GM12875 (cell line): ENCODE results near the gene MTG2.

Experiments used
- H3K4me3 ChIP-seq: one replicate; pipeline ENCODE4 v1.5.1; 2011; ENCODE audit warnings: low read depth, low read length, control low read depth
- TF ChIP-seq, protein P1 (sequence below): IDR thresholded peaks from 2 replicates; pipeline ENCODE4 v1.5.1; 2011; ENCODE audit warnings: low read depth, mild to moderate bottlenecking, control low read depth, inconsistent platforms, low read length, moderate library complexity, borderline replicate concordance; ENCODE audit not compliant: insufficient read depth

Gene MTG2

DNA sequence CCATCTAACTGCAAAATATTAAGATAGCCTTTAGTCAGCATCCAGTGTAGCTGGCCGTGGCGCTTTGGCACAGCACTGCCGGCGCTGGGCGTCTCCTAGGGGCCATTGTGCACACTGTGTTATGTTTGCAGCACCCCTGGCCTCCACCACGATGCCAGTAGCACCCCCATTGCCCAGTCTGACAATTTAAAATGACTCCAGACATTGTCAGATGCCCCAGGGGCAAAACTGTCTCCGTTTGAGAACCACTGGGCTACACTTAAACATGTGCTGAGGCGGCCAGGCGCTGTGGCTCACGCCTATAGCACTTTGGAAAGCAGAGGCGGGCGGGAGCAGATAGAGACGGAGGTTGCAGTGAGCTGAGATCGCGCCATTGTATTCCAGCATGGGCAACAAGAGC is 6.0 kb upstream of the MTG2 start:
- TF ChIP-seq, protein P1, sequence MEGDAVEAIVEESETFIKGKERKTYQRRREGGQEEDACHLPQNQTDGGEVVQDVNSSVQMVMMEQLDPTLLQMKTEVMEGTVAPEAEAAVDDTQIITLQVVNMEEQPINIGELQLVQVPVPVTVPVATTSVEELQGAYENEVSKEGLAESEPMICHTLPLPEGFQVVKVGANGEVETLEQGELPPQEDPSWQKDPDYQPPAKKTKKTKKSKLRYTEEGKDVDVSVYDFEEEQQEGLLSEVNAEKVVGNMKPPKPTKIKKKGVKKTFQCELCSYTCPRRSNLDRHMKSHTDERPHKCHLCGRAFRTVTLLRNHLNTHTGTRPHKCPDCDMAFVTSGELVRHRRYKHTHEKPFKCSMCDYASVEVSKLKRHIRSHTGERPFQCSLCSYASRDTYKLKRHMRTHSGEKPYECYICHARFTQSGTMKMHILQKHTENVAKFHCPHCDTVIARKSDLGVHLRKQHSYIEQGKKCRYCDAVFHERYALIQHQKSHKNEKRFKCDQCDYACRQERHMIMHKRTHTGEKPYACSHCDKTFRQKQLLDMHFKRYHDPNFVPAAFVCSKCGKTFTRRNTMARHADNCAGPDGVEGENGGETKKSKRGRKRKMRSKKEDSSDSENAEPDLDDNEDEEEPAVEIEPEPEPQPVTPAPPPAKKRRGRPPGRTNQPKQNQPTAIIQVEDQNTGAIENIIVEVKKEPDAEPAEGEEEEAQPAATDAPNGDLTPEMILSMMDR, result no peak
- no peak overlapping the region for H3K4me3 ChIP-seq

- no peak overlapping the region for H3K4me3 ChIP-seq
- TF ChIP-seq, protein P1, result no peak
Measured at GRCh38 chr20:62177307-62177706, 5.5 kb upstream of the MTG2 start.

DNA sequence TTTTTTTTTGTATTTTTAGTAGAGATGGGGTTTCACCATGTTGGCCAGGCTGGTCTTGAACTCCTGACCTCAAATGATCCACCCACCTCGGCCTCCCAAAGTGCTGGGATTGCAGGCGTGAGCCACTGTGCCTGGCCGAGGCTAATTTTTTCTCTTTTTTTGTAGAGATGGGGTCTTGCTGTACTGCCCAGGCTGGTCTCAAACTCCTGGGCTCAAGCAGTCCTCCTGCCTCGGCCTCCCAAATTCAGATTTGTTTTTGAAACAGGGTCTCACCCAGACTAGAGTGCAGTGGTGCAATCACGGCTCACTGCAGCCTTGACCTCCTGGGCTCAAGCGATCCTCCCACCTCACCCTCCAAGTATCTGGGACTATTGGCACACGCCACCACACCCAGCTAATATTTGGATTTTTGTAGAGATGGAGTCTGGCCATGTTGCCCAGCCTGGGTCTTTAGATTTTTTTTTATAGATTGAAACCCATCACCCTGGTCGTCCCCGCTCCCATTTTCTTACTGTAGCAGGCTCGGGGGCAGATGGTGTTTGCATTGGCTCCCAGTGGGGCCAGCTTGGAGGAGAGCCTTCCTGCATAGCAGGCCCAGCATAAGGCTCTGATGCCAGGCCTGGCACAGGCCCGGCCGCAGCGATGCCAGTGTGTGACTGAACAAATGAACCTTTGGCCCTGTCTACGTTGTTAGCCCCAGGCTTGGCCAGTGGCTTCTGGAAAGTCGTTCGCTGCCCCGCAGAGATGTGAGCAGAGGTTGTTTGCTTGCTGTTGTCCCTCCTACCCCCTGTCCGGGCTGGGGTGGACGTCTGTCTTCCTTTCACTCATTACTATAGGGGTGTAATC is 4.3 kb upstream of the MTG2 start:
- TF ChIP-seq, protein P1, result no peak
- no peak overlapping the region for H3K4me3 ChIP-seq

DNA sequence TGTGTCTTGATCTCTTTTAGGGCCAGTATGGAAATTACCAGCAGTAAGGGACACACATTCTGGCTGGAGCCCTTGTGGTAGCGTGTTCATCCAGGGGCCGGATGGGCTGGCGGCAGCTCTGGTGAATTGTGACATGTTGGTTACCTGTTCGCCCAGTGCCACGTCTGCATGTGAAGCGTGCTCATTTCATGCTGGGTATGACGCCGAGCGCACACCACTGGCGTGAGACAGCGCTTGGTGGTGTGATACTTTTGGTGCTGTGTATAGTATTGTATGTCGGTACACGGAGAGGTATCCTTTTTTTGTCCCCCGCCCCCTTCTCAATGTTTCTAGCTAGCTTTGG is 3.7 kb upstream of the MTG2 start:
- TF ChIP-seq, protein P1, result no peak
- no peak overlapping the region for H3K4me3 ChIP-seq

DNA sequence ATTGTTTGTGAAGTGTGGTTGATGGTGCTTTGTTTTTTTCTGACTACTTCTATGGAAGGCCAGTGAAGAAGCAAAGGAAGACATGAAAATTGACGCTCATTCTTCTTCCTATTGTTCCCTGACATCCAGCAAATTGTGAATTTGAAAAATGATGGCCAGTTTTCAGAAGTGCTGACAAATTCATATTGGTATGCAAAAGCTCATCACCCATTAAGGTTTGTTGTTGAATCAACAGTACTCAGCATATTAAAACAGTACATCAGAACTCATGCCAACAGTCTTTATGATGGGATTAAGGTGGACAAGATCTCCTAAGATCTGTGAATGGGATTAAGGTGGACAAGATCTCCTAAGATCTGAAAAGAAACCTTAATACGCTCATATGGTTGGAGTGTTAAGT is 1.0 kb upstream of the MTG2 start:
- TF ChIP-seq, protein P1, result no peak
- H3K4me3 ChIP-seq, result no peak overlapping the region

GRCh38 chr20:62183426-62184142 is 756 bp downstream of the MTG2 start:
- TF ChIP-seq, protein P1, result no peak
- H3K4me3 ChIP-seq, result peak overlapping the region; percentile 94

DNA sequence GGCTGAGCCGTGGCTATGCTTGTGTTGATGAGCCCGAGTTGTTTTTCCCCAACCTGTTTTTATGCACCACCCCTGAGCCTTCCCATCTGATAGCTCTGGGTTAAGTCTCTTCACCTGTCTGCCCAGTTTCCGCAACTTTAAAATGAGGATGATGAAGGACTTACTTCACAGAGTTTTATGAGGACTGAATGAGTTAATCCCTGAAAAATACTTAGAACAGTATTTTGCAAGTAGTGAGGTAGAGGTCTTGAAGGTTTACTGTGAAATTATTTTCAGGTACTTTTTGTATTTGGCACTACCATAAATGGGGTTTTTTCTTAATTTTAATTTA is 3.2 kb downstream of the MTG2 start:
- H3K4me3 ChIP-seq, result no peak overlapping the region
- TF ChIP-seq, protein P1, result no peak
